Suprapubic skin (tissue), 4 donors: ENCODE measurements around the gene CTNNA3. TPM values are rescaled to one million over a fixed set of nuclear protein-coding genes. Genes with fewer than 3 reads are reported as not detected.

Experiments used
- DNase-seq, 2 donors: peaks; one replicate each; pipeline ENCODE4 v3.0.0-alpha.2; 2019; ENCODE audit warnings: low spot score in 2 of 2
- H3K27ac ChIP-seq: fragments of 200-600 bp; sonication (generic); one replicate; pipeline ENCODE4 v1.5.1; 2019
- H3K27me3 ChIP-seq: fragments of 200-600 bp; sonication (generic); one replicate; pipeline ENCODE4 v1.5.1; 2019
- H3K36me3 ChIP-seq: fragments of 200-600 bp; sonication (generic); one replicate; pipeline ENCODE4 v1.5.1; 2019
- H3K4me1 ChIP-seq: fragments of 200-600 bp; sonication (generic); one replicate; pipeline ENCODE4 v1.5.1; 2019
- H3K4me3 ChIP-seq: fragments of 200-600 bp; sonication (generic); one replicate; pipeline ENCODE4 v1.5.1; 2019; ENCODE audit warnings: mild to moderate bottlenecking
- H3K9me3 ChIP-seq: fragments of 200-600 bp; sonication (generic); one replicate; pipeline ENCODE4 v1.5.1; 2019
- CTCF ChIP-seq, 2 donors: fragments of 200-600 bp in 1 of 2; fragments of 450-650 bp in 1 of 2; sonication (generic) in 1 of 2; IDR thresholded peaks; one replicate each; pipeline ENCODE4 v1.5.1; 2016 to 2019; ENCODE audit warnings: antibody characterized with exemption in 2 of 2, mild to moderate bottlenecking in 1 of 2, moderate library complexity in 1 of 2
- EP300 ChIP-seq: sonication (generic); formaldehyde crosslinking; IDR thresholded peaks from one replicate; pipeline ENCODE4 v1.6.1; 2017; ENCODE audit warnings: antibody characterized with exemption
- POLR2A ChIP-seq, 2 donors: fragments of 450-650 bp; IDR thresholded peaks; one replicate each; pipeline ENCODE4 v1.6.1; 2017; ENCODE audit warnings: antibody characterized with exemption in 2 of 2, mild to moderate bottlenecking in 2 of 2, moderate library complexity in 2 of 2
- POLR2AphosphoS5 ChIP-seq, 3 donors: sonication (generic); formaldehyde crosslinking; IDR thresholded peaks; one replicate each; pipeline ENCODE4 v1.6.1; 2017; ENCODE audit warnings: antibody characterized with exemption in 3 of 3
- WGBS: methylation state at CpG from one replicate; pipeline ENCODE4 v1.1.5; 2018; 5-methylcytosine and 5-hydroxymethylcytosine counted together
- total RNA-seq, 4 donors: library from RNA; depleted of rRNA; stranded (reverse); fragments of >200 nt; gene quantifications; one replicate each; pipeline ENCODE4 v1.1.0, GENCODE V29; 2016

CTNNA3 gene
- total RNA-seq, 4 donors from 2014 or later: 0.08 to 0.29 (median 0.21) TPM

GRCh38 chr10:66747451-66747850 is 948.5 kb downstream of the CTNNA3 start:
- DNase-seq: no peak
- Histone ChIP-seq H3K27ac (no peak overlapping the region), H3K27me3 (no peaks in the 10 kb centered on the region), H3K9me3 (no peaks in the 10 kb centered on the region), H3K4me1 (no peaks in the 10 kb centered on the region), H3K36me3 (no peaks in the 10 kb centered on the region), H3K4me3 (no peak overlapping the region)
- TF ChIP-seq EP300: no peak
- 69% methylated on average over 2 of the region's 2 CpGs for WGBS

- 32% methylated on average over 2 of the region's 2 CpGs for WGBS
- DNase-seq: no peak
These were observed 949.3 kb downstream of the CTNNA3 start for GRCh38 chr10:66746711-66747110.

GRCh38 chr10:66746246-66746645 is 949.7 kb downstream of the CTNNA3 start:
- H3K4me1 ChIP-seq: no peaks in the 10 kb centered on the region
- no peaks in the 10 kb centered on the region for H3K36me3 ChIP-seq
- no peak for DNase-seq
- H3K9me3 ChIP-seq: no peaks in the 10 kb centered on the region
- no peaks in the 10 kb centered on the region for H3K27me3 ChIP-seq
- no peak overlapping the region for H3K27ac ChIP-seq
- TF ChIP-seq CTCF (IDR thresholded peaks at IDR 0.05): no peak
- TF ChIP-seq POLR2A (IDR thresholded peaks at IDR 0.05): no peak
- TF ChIP-seq EP300: no peak
- TF ChIP-seq POLR2AphosphoS5 (IDR thresholded peaks at IDR 0.05): no peak
- no peak overlapping the region for H3K4me3 ChIP-seq

More at GRCh38 chr10:66746711-66747110, 949.3 kb downstream of the CTNNA3 start:
- no peak overlapping the region for H3K4me3 ChIP-seq
- TF ChIP-seq CTCF (IDR thresholded peaks at IDR 0.05) (no peak), EP300 (no peak), POLR2A (IDR thresholded peaks at IDR 0.05) (no peak), POLR2AphosphoS5 (IDR thresholded peaks at IDR 0.05) (no peak)
- no peaks in the 10 kb centered on the region for H3K36me3 ChIP-seq
- H3K4me1 ChIP-seq: no peaks in the 10 kb centered on the region
- no peaks in the 10 kb centered on the region for H3K27me3 ChIP-seq
- H3K27ac ChIP-seq: no peak overlapping the region
- H3K9me3 ChIP-seq: no peaks in the 10 kb centered on the region

GRCh38 chr10:66744915-66745314 is 951.1 kb downstream of the CTNNA3 start:
- Histone ChIP-seq H3K9me3 (no peaks in the 10 kb centered on the region), H3K27me3 (no peaks in the 10 kb centered on the region), H3K4me3 (no peak overlapping the region), H3K4me1 (no peaks in the 10 kb centered on the region), H3K36me3 (no peaks in the 10 kb centered on the region), H3K27ac (no peak overlapping the region)
- no peak for DNase-seq
- WGBS: 67% methylated on average over 2 of the region's 2 CpGs
- TF ChIP-seq CTCF (IDR thresholded peaks at IDR 0.05) (no peak), POLR2A (IDR thresholded peaks at IDR 0.05) (no peak), POLR2AphosphoS5 (IDR thresholded peaks at IDR 0.05) (no peak), EP300 (no peak)

GRCh38 chr10:66737241-66737640 is 958.8 kb downstream of the CTNNA3 start:
- Histone ChIP-seq H3K36me3 (no peaks in the 10 kb centered on the region), H3K27ac (no peak overlapping the region), H3K4me1 (no peaks in the 10 kb centered on the region), H3K27me3 (no peaks in the 10 kb centered on the region), H3K4me3 (no peak overlapping the region), H3K9me3 (no peaks in the 10 kb centered on the region)
- TF ChIP-seq POLR2A (IDR thresholded peaks at IDR 0.05) (no peak), CTCF (IDR thresholded peaks at IDR 0.05) (no peak), POLR2AphosphoS5 (IDR thresholded peaks at IDR 0.05) (no peak), EP300 (no peak)
- WGBS: 82% methylated on average over 2 of the region's 2 CpGs
- no peak for DNase-seq
